B cell (primary cell): ENCODE data around the gene WDR4.

Source experiments
- CTCF ChIP-seq: fragments of 200-600 bp; IDR thresholded peaks from one replicate; pipeline ENCODE4 v1.8.0; 2022; ENCODE audit warnings: antibody characterized with exemption, mild to moderate bottlenecking
- EZH2 ChIP-seq: IDR thresholded peaks from 2 replicates; pipeline ENCODE4 v1.6.1; 2012; ENCODE audit warnings: borderline replicate concordance, low read depth, mild to moderate bottlenecking, moderate library complexity, low read length; ENCODE audit not compliant: insufficient read depth, poor library complexity, severe bottlenecking

- TF ChIP-seq EZH2: no peak
- peak; percentile 78 for TF ChIP-seq CTCF
Measured at GRCh38 chr21:42923553-42924432, 44.5 kb upstream of the WDR4 start.
